NB4 (cell line): ENCODE data around the gene IL13.

Experiments used
- DNase-seq: peaks from one replicate; pipeline ENCODE4 v3.0.0; 2010; ENCODE audit warnings: low read depth
- H3K4me3 ChIP-seq: one replicate; pipeline ENCODE4 v1.5.1; 2011; ENCODE audit warnings: mild to moderate bottlenecking, low read depth, low read length, moderate library complexity
- CTCF ChIP-seq: IDR thresholded peaks from one replicate; pipeline ENCODE4 v1.5.1; 2012; ENCODE audit warnings: low read depth, low read length
- MAX ChIP-seq: IDR thresholded peaks from 2 replicates; pipeline ENCODE4 v1.6.1; 2011; ENCODE audit warnings: low read depth, low read length
- MYC ChIP-seq: IDR thresholded peaks from 2 replicates; pipeline ENCODE4 v1.6.1; 2011; ENCODE audit warnings: low read depth, low read length
- POLR2A ChIP-seq: IDR thresholded peaks from 2 replicates; pipeline ENCODE4 v1.6.1; 2011; ENCODE audit warnings: mild to moderate bottlenecking; ENCODE audit not compliant: insufficient read length; ENCODE audit errors: extremely low read depth

Gene IL13

GRCh38 chr5:132671000-132671399 is 13.0 kb downstream of the IL13 start:
- no peak for DNase-seq
- no peak overlapping the region for H3K4me3 ChIP-seq
- TF ChIP-seq MAX: no peak
- TF ChIP-seq CTCF: no peak
- no peak for TF ChIP-seq POLR2A
- TF ChIP-seq MYC: no peak

- DNase-seq: no peak
- TF ChIP-seq POLR2A: no peak
- TF ChIP-seq CTCF: no peak
- no peak overlapping the region for H3K4me3 ChIP-seq
These were observed 15.5 kb downstream of the IL13 start for GRCh38 chr5:132673488-132673887.

- DNase-seq: no peak
- no peak within 1 kb of the TSS for H3K4me3 ChIP-seq
- TF ChIP-seq POLR2A: no peak
- TF ChIP-seq MAX: no peak
- TF ChIP-seq MYC: no peak
- TF ChIP-seq CTCF: no peak
These were observed 16.1 kb downstream of the IL13 start, which contains the start of gene IL4 for GRCh38 chr5:132673939-132674630. Gene IL4 (plus strand): TSS chr5:132673989. CDS start chr5:132674051, 62 bp downstream.

- TF ChIP-seq MAX (no peak), CTCF (no peak)
- DNase-seq: no peak
- no peak overlapping the region for H3K4me3 ChIP-seq
These were observed 16.9 kb downstream of the IL13 start for GRCh38 chr5:132674671-132675506.

GRCh38 chr5:132675936-132676689 is 18.1 kb downstream of the IL13 start:
- no peak for DNase-seq
- no peak overlapping the region for H3K4me3 ChIP-seq
- no peak for TF ChIP-seq MYC
- no peak for TF ChIP-seq CTCF
- no peak for TF ChIP-seq POLR2A
- no peak for TF ChIP-seq MAX
